Memory B cell (primary cell): ENCODE data around the gene TEAD1.

ENCODE experiments used
- ATAC-seq: fragments of 150-1000 bp; cut with Tn5 transposase; 2 replicates; pipeline ENCODE4 v1.10.0; 2021; ENCODE audit warnings: low read depth, mild to moderate bottlenecking, moderate library complexity
- DNase-seq, 2 donors: peaks; one replicate each; pipeline ENCODE4 v3.0.0; 2022; ENCODE audit warnings: low spot score in 2 of 2
- H3K27ac Mint-ChIP-seq: one replicate; pipeline ENCODE4 v1.8.0; 2022; ENCODE audit warnings: mild to moderate bottlenecking, moderate library complexity, mixed read lengths
- H3K27me3 Mint-ChIP-seq: one replicate; pipeline ENCODE4 v1.8.0; 2022; ENCODE audit warnings: mixed read lengths
- H3K36me3 Mint-ChIP-seq: one replicate; pipeline ENCODE4 v1.8.0; 2022; ENCODE audit warnings: mild to moderate bottlenecking, mixed read lengths
- H3K4me1 Mint-ChIP-seq: one replicate; pipeline ENCODE4 v1.8.0; 2022; ENCODE audit warnings: mixed read lengths
- H3K4me3 Mint-ChIP-seq: one replicate; pipeline ENCODE4 v1.8.0; 2022; ENCODE audit warnings: mild to moderate bottlenecking, moderate library complexity, mixed read lengths
- H3K9me3 Mint-ChIP-seq: one replicate; pipeline ENCODE4 v1.8.0; 2022; ENCODE audit warnings: mixed read lengths

Gene TEAD1

DNA sequence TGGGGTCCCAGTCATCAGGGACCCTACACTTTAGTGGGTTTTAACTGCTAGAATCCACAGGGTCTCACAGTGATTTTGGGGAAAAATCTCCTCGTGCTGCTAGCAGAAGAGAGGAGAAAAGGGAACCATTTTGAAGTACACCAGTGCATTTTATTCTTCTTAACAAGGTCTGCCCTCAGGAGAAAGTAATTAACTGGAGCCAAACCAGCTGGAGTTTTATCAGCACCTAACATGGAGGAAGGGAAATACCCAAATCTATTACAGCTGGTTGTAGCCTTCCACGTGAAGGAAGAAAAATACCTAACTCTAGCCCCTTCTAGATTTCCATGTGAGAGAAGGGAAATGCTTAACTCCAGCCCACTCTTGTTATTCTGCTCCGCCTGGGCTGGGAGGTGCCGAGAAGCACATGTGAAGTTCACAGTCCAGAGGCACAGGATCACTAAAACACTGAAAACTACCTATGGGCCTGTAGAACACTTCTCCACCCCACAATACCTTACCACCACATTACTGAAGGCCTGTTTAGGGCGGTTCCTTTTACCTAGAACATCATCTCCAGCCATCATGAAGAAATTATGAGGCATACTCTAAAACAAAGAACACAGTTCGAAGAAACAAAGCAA, 31.3 kb upstream of the TEAD1 start:
- ATAC-seq (no peak), DNase-seq (no peak)
- Mint-ChIP-seq H3K4me1 (no peaks in the 10 kb centered on the region), H3K27ac (no peak overlapping the region), H3K9me3 (peaks cover 2% of the 10 kb centered on the region), H3K27me3 (peaks cover 2% of the 10 kb centered on the region), H3K4me3 (no peak overlapping the region), H3K36me3 (no peaks in the 10 kb centered on the region)

DNA sequence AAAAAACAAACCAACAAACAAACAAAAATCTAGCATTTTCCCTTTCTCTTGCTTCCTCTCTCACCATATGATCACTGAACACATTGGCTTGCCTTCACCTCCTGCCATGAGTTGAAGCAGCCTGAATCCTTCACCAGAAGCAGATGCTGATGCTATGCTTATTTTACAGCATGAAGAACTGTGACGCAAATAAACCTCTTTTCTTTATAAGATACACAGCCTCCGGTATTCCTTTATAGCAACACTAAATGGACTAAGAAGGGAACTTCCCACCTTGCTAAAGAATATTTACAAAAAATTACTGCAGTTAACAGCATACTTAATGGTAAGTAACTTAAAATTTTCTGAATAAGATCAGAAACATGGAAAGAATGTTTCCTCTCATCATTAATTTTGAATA, 27.7 kb upstream of the TEAD1 start:
- no peak overlapping the region for H3K4me3 Mint-ChIP-seq
- no peaks in the 10 kb centered on the region for H3K36me3 Mint-ChIP-seq
- H3K4me1 Mint-ChIP-seq, result no peaks in the 10 kb centered on the region
- no peaks in the 10 kb centered on the region for H3K9me3 Mint-ChIP-seq
- DNase-seq, result no peak
- no peak overlapping the region for H3K27ac Mint-ChIP-seq
- no peak for ATAC-seq
- no peaks in the 10 kb centered on the region for H3K27me3 Mint-ChIP-seq

DNA sequence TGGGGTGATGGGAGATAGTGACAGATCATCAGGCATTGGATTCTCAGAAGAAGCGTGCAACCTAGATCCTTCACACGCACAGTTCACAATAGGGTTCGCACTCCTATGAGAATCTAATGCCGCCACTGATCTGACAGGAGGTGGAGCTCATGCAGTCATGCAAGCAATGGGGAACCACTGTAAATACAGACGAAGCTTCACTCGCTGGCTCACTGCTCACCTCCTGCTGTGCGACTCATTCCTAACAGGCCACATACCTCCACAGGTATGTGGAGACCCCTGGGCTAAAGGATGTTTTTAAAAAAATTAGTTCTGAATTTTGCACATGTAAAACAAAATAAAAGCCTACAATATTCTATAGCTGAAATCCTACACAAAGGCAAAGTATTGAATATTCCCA, 20.5 kb upstream of the TEAD1 start:
- Mint-ChIP-seq H3K9me3 (no peaks in the 10 kb centered on the region), H3K27ac (no peak overlapping the region), H3K36me3 (no peaks in the 10 kb centered on the region), H3K27me3 (peaks cover 1% of the 10 kb centered on the region), H3K4me1 (no peaks in the 10 kb centered on the region), H3K4me3 (no peak overlapping the region)
- DNase-seq (no peak), ATAC-seq (no peak)

DNA sequence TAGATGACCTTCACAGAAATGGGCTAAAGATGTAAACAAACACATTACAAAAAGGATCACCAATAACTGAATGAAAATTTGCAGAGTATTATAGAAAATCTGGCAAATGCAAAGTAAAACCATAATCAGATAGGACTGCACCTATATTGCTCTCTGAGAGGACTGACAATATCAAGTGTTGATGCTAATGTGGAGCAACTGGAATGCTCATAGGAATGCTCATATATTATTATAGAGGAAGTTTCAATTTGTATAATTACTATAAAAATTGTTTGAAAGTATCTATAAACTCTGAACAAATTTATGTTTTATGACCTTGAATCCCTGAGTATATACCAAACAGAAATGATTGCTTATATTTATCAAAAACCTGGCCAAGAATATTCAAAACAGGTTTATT, 18.4 kb upstream of the TEAD1 start:
- DNase-seq, result no peak

DNA sequence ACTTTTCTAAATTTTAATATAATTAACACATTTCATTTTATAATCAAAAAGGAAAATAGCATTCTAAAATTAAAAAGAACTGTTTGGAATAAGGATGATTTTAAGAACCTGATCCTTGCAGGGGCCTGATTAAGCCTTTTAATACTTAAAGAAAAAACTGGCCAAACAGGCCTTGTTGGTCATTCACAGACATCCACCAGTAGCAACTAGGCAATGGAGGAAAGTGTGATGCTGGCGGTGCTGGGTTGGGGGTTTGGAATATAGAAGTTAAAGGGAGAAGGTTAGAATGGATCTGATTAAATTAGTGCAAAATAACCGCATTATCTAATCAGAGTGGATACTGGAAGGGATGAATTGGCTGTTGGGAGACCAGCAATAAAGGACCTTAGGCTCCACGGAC, 16.9 kb upstream of the TEAD1 start:
- Mint-ChIP-seq H3K4me3 (no peak overlapping the region), H3K36me3 (no peaks in the 10 kb centered on the region), H3K27me3 (peaks cover 3% of the 10 kb centered on the region), H3K27ac (no peak overlapping the region), H3K4me1 (no peaks in the 10 kb centered on the region), H3K9me3 (no peaks in the 10 kb centered on the region)
- ATAC-seq, result no peak
- no peak for DNase-seq

More for the DNA sequence above, 18.4 kb upstream of the TEAD1 start:
- Mint-ChIP-seq H3K27ac (no peak overlapping the region), H3K4me3 (no peak overlapping the region), H3K4me1 (no peaks in the 10 kb centered on the region), H3K27me3 (peaks cover 3% of the 10 kb centered on the region), H3K9me3 (no peaks in the 10 kb centered on the region), H3K36me3 (no peaks in the 10 kb centered on the region)
- ATAC-seq, result no peak

DNA sequence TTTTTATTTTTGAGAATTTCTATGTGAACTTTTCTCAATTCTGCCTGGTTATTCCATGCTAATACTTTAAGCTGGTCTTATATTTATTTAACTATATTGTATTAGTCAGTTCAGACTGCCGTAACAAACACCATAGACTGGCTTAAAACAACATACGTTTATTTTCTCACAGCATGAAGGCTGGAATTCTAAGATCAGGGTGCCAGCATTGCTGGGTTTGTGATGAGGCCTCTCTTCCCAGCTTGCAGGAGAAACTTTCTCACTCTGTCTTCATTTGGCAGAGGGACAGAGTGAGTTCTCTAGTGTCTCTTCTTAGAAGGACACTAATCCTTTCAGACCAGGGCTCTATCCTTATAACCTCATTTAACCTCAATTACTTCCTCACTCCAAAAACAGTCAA, 16.2 kb upstream of the TEAD1 start:
- Mint-ChIP-seq H3K4me1 (no peaks in the 10 kb centered on the region), H3K36me3 (no peaks in the 10 kb centered on the region), H3K27ac (no peak overlapping the region), H3K27me3 (peaks cover 3% of the 10 kb centered on the region), H3K4me3 (no peak overlapping the region), H3K9me3 (no peaks in the 10 kb centered on the region)
- ATAC-seq, result no peak
- no peak for DNase-seq

DNA sequence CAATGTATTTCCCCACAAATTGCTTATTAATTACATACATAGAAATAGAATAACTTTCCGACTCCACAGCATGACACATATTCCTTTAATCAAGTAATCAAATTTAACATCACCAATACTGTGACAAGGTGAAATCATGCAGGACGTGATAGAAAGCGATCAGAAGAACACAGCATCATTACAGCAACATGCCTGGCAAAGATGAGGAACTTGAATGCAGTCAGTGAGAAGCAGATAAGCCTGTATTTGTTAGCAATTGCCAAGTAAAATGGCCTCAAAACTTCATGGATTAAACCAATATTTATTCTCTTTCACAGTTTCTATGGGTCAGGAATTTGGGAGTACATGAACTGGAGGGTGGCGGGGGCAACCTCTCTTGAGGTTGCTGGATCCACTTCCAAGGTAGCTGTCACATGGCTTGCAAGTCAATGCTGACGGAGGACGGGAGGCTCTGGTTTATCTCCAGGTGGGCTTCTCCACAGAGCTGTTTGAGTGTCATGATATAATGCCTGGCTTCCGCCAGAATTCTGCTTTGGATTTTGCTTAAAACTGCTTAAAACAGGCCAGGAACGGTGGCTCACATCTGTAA, 12.0 kb upstream of the TEAD1 start:
- H3K36me3 Mint-ChIP-seq, result no peaks in the 10 kb centered on the region
- no peak for ATAC-seq
- no peak for DNase-seq
- H3K4me3 Mint-ChIP-seq, result no peak overlapping the region
- H3K27me3 Mint-ChIP-seq, result peaks cover 6% of the 10 kb centered on the region
- peaks cover 4% of the 10 kb centered on the region for H3K9me3 Mint-ChIP-seq
- H3K27ac Mint-ChIP-seq, result no peak overlapping the region
- no peaks in the 10 kb centered on the region for H3K4me1 Mint-ChIP-seq

DNA sequence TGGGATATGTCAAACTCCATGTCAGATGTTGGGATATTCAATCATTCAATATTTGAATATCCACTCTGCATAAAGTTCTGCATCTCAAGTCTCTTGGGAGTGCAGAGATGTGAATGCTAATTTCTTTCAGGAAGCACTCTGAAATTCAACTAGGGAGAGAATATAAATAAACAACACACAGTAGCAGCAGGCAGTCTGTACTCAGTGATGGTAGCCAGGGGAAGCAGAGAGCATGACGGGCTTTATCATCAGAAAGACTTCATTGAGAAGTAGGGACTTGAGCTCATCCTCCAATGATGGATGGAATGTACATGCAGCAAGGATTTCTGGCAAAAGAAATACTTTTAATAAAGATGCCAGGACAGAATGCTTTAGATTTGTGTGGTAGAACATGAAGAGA, 9.8 kb upstream of the TEAD1 start:
- DNase-seq (no peak), ATAC-seq (no peak)
- Mint-ChIP-seq H3K27ac (no peak overlapping the region), H3K9me3 (peaks cover 7% of the 10 kb centered on the region), H3K36me3 (no peaks in the 10 kb centered on the region), H3K27me3 (peaks cover 15% of the 10 kb centered on the region), H3K4me3 (no peak overlapping the region), H3K4me1 (no peaks in the 10 kb centered on the region)

DNA sequence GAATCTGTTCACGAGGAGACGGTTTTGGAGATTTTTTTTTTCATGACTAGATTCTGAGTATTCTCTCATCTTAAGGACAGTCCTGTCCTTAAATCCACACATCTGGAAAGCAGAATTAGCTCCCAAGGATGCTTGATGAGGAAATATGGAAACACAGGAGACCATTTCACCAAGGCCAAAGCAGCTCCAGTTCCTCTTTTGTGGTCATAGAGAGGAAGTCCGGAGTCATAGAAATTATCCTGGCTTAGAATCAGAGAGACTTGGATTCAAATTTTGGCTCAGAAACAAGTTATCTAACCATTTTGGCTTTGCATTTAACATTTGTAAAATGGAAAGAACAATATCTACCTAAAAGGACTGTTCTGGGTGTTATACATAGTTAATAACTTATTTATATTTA, 7.3 kb upstream of the TEAD1 start:
- no peak for DNase-seq
- H3K4me3 Mint-ChIP-seq, result no peak overlapping the region
- no peaks in the 10 kb centered on the region for H3K36me3 Mint-ChIP-seq
- peaks cover 7% of the 10 kb centered on the region for H3K9me3 Mint-ChIP-seq
- no peak for ATAC-seq
- H3K4me1 Mint-ChIP-seq, result no peaks in the 10 kb centered on the region
- H3K27me3 Mint-ChIP-seq, result peaks cover 20% of the 10 kb centered on the region
- H3K27ac Mint-ChIP-seq, result no peak overlapping the region

DNA sequence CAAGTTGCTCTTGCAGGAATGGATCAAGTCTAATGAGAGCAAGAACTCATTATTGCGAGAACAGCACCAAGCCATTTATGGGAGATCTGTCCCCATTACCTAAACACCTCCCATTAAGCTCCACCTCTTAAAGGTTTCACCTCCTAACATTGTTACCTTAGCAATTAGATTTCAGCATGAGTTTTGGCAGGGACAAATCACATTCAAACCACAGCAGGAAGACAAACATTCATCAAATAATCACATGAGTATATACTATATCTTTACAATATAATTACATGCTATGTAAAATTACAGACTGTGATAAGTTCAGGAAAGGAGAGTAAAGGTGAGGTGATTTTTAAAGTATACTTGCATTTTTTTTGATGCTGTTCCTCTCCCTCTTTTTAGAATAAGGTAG, 6.6 kb upstream of the TEAD1 start:
- Mint-ChIP-seq H3K27ac (no peak overlapping the region), H3K36me3 (no peaks in the 10 kb centered on the region), H3K4me1 (no peaks in the 10 kb centered on the region), H3K27me3 (peaks cover 25% of the 10 kb centered on the region), H3K9me3 (peaks cover 7% of the 10 kb centered on the region), H3K4me3 (no peak overlapping the region)
- DNase-seq (no peak), ATAC-seq (no peak)

DNA sequence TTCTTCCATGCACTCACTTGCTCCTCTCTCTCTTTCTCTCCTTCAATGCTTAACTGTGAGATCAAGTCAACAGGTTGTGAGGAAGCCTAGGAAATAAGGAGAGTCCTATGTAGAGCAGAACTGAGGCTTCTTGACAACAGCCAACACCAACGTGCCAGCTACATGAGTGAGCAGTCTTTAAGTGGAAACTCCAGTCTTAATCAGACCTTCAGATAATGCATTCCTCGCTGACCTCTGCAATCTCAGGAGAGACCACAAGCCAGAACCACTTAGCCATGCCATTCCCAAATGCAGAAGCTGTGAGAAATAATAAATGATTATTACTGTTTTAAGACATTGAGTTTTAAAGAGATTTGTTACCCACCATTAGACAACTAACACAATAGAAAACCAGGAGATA, 6.1 kb upstream of the TEAD1 start:
- Mint-ChIP-seq H3K27me3 (peaks cover 25% of the 10 kb centered on the region), H3K36me3 (no peaks in the 10 kb centered on the region), H3K4me3 (no peak overlapping the region), H3K9me3 (peaks cover 7% of the 10 kb centered on the region), H3K4me1 (no peaks in the 10 kb centered on the region), H3K27ac (no peak overlapping the region)
- DNase-seq (no peak), ATAC-seq (no peak)

DNA sequence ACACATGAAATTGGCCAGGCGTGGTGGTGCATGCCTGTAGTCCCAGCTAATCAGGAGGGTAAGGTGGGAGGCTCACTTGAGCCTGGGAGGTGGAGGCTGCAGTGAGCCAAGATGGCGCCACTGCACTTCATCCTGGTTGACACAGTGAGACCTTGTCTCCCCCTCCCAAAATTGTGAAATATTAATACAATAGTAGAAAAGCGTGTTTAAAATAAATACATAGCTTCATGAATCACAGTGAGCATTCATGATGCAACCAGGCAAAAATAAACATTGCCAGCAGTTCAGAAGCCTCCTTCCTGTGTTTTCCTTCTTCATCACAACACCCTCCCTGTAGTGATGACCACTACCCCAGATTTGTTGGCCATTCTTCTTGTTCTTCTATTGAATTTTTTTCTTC, 4.3 kb upstream of the TEAD1 start:
- Mint-ChIP-seq H3K27ac (no peak overlapping the region), H3K27me3 (peaks cover 25% of the 10 kb centered on the region), H3K4me3 (no peak overlapping the region), H3K9me3 (peaks cover 6% of the 10 kb centered on the region), H3K36me3 (no peaks in the 10 kb centered on the region), H3K4me1 (no peaks in the 10 kb centered on the region)
- DNase-seq, result no peak
- ATAC-seq, result no peak

DNA sequence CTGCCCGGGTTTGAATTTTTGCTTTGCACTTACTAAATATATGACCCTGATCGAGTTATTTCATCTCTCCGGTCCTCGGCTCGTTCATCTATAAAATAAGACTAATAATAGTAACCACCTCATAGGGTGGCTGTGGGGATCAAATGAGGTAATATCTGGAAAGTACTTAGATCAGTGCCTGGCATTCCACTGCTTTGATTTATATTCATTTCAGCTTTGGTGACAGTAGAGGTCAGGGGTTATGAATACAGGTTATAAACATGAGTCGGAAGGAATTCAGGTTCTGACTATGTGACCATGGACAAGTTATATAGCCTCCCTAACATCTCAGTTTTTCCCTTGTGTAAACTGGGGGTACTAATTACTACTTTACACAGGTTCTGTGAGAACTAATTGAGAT, 2.9 kb upstream of the TEAD1 start:
- Mint-ChIP-seq H3K4me3 (no peak overlapping the region), H3K27me3 (peaks cover 22% of the 10 kb centered on the region), H3K27ac (no peak overlapping the region), H3K4me1 (no peaks in the 10 kb centered on the region), H3K9me3 (peaks cover 3% of the 10 kb centered on the region), H3K36me3 (no peaks in the 10 kb centered on the region)
- ATAC-seq (no peak), DNase-seq (no peak)

DNA sequence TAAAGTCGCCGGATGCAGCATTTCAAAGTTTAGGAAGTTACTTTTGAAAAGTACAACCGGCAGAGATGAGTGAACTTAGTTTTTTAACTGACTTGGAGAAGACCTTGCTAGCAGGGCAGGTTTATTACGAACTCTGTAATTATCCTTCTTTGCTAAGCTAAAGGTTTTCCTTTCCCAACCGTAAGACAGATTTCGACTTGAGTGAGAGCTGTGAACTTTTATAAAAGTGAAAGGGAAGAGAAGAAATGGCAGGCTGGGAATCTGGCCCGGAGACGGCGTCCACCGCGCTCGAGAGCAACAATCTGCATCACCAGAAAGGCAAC, 659 bp upstream of the TEAD1 start:
- Mint-ChIP-seq H3K9me3 (peaks cover 2% of the 10 kb centered on the region), H3K27ac (no peak overlapping the region), H3K4me3 (peak overlapping the region; percentile 69), H3K36me3 (no peaks in the 10 kb centered on the region), H3K27me3 (peaks cover 23% of the 10 kb centered on the region), H3K4me1 (no peaks in the 10 kb centered on the region)
- DNase-seq (no peak), ATAC-seq (no peak)

DNA sequence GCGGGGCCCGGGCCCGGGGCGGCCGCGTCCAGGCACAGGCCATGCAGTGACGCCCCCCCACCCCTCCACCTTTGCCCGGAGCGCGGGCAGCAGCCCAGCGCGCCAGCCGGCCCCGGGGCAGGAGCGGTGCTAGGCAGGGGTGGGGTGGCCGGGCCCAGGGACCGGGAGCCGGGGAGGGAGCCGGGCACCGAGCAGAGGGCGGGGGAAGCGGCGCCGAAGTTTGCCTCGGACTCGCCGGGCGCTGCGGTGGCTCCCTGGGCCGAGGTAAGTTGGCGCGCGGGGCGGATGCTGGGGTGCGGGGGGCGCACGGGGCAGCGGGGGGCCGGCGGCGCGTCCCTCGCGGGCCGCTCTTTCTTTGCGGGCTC, 332 bp downstream of the TEAD1 start:
- H3K4me1 Mint-ChIP-seq, result no peaks in the 10 kb centered on the region
- H3K4me3 Mint-ChIP-seq, result no peak overlapping the region
- DNase-seq (no peak), ATAC-seq (no peak)
- no peaks in the 10 kb centered on the region for H3K9me3 Mint-ChIP-seq
- H3K27ac Mint-ChIP-seq, result no peak overlapping the region
- H3K27me3 Mint-ChIP-seq, result peaks cover 17% of the 10 kb centered on the region
- H3K36me3 Mint-ChIP-seq, result no peaks in the 10 kb centered on the region
